ENCODE measurements around the gene ALOX5.

DNA sequence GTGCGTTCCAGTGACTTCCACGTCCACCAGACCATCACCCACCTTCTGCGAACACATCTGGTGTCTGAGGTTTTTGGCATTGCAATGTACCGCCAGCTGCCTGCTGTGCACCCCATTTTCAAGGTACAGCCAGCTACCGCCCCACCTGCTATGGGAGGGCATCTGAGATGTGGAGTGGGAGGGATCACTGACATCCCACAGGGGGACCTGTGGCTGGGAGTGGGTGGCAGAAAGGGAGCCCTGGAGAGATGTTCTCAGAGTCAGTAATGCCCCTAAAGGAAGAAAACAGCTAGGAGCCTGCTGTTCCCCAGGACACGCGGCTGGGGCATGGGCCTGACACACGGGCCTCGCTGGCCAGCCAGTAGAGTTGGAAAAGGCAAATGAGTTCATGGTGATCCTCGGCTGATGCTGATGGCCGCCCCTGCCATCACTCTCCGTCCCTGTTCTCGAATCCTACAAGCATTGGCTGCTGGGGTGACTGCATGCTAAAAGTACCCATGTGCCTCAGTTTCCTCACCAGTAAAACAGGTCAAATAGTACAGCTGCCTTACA, 66.6 kb downstream of the ALOX5 start:
- TF ChIP-seq, protein P1, sequence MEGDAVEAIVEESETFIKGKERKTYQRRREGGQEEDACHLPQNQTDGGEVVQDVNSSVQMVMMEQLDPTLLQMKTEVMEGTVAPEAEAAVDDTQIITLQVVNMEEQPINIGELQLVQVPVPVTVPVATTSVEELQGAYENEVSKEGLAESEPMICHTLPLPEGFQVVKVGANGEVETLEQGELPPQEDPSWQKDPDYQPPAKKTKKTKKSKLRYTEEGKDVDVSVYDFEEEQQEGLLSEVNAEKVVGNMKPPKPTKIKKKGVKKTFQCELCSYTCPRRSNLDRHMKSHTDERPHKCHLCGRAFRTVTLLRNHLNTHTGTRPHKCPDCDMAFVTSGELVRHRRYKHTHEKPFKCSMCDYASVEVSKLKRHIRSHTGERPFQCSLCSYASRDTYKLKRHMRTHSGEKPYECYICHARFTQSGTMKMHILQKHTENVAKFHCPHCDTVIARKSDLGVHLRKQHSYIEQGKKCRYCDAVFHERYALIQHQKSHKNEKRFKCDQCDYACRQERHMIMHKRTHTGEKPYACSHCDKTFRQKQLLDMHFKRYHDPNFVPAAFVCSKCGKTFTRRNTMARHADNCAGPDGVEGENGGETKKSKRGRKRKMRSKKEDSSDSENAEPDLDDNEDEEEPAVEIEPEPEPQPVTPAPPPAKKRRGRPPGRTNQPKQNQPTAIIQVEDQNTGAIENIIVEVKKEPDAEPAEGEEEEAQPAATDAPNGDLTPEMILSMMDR (conservative IDR thresholded peaks at IDR 0.05; ENCODE audit: low read depth, low read length) = no peak
- TF ChIP-seq EZH2 (IDR thresholded peaks at IDR 0.05; ENCODE audit: low read length, unreplicated experiment) (no peak), EZH2phosphoT487 (IDR thresholded peaks at IDR 0.05; ENCODE audit: borderline replicate concordance, low read length) (no peak)
